Activated T-helper 1 cell treated with anti-CD3 and anti-CD28 coated beads, Interleukin-12 subunit alpha, Interleukin-12 subunit beta, Interleukin-2, Interleukin-4 antibody, amounts not matched to agents 30 ng/mL and 10 ng/mL and 1 ng/mL, durations not matched to agents 14 hours and 24 hours and 36 hours (primary cell): ENCODE measurements around the gene LRRC45. TPM values are rescaled to one million over a fixed set of nuclear protein-coding genes. Genes with fewer than 3 reads are reported as not detected.

Experiments
- DNase-seq: peaks from one replicate; pipeline ENCODE4 v3.0.0; 2021; ENCODE audit warnings: low spot score
- H3K27ac Mint-ChIP-seq: one replicate; pipeline ENCODE4 v1.8.0; 2021; ENCODE audit warnings: mild to moderate bottlenecking, mixed read lengths
- H3K27me3 Mint-ChIP-seq: one replicate; pipeline ENCODE4 v1.8.0; 2022; ENCODE audit warnings: mild to moderate bottlenecking, moderate library complexity, mixed read lengths; ENCODE audit not compliant: insufficient read depth
- H3K36me3 Mint-ChIP-seq: one replicate; pipeline ENCODE4 v1.8.0; 2021; ENCODE audit warnings: low read depth, mixed read lengths
- H3K4me1 Mint-ChIP-seq: one replicate; pipeline ENCODE4 v1.8.0; 2021; ENCODE audit warnings: low read depth, mixed read lengths
- H3K4me3 Mint-ChIP-seq: one replicate; pipeline ENCODE4 v1.8.0; 2021; ENCODE audit warnings: mild to moderate bottlenecking, moderate library complexity, mixed read lengths
- H3K9me3 Mint-ChIP-seq: one replicate; pipeline ENCODE4 v1.8.0; 2021; ENCODE audit warnings: mixed read lengths
- intact Hi-C: fragments of 100-400 bp; cut with micrococcal nuclease; formaldehyde crosslinking; loops from one replicate; pipeline ENCODE4 v1.15.1; 2024
- total RNA-seq: library from RNA; stranded (reverse); gene quantifications from 2 replicates; pipeline ENCODE4 v1.2.3, GENCODE V29; 2022

LRRC45 gene
- total RNA-seq, 1 donor from 2014 or later = 37.6 TPM

DNA sequence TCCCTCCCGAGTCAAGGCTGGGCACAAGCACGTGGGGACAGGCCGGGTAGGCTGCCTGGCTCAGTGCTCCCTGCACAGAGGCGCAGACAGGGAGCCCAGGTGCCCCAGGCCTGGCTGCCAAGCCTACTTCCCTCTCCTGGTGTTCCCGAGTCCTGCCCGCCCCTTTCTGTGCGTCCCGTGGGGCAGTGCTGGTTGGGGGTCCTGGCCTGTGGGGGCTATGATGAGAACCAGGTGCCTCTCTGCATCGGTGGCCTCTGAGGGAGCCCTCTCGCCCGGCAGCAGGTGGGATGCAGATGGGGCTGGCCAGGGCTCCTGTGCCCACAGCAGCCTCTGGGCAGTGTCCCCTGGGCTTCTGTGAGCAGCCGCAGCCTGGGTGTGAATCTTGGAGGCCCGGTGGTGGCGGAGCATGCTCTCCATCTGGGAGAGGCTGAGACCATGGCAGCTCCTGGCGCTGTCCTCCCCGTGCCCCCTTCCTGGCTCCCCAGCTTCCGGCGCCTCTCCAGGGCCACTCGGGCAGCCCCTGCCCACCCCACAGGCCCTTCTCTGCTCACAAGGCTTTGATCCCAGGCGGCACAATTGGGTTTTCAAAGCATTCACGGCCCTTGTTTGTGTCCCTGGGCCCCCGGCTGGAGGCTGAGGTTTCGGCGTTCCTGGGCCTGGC, 7.7 kb upstream of the LRRC45 start:
- no peaks in the 10 kb centered on the region for H3K27me3 Mint-ChIP-seq
- no peak overlapping the region for H3K4me3 Mint-ChIP-seq
- no peak overlapping the region for H3K27ac Mint-ChIP-seq
- no peaks in the 10 kb centered on the region for H3K9me3 Mint-ChIP-seq
- no peak for DNase-seq
- intact Hi-C loops = no loop called here
- no peaks in the 10 kb centered on the region for H3K4me1 Mint-ChIP-seq
- peaks cover 2% of the 10 kb centered on the region for H3K36me3 Mint-ChIP-seq

DNA sequence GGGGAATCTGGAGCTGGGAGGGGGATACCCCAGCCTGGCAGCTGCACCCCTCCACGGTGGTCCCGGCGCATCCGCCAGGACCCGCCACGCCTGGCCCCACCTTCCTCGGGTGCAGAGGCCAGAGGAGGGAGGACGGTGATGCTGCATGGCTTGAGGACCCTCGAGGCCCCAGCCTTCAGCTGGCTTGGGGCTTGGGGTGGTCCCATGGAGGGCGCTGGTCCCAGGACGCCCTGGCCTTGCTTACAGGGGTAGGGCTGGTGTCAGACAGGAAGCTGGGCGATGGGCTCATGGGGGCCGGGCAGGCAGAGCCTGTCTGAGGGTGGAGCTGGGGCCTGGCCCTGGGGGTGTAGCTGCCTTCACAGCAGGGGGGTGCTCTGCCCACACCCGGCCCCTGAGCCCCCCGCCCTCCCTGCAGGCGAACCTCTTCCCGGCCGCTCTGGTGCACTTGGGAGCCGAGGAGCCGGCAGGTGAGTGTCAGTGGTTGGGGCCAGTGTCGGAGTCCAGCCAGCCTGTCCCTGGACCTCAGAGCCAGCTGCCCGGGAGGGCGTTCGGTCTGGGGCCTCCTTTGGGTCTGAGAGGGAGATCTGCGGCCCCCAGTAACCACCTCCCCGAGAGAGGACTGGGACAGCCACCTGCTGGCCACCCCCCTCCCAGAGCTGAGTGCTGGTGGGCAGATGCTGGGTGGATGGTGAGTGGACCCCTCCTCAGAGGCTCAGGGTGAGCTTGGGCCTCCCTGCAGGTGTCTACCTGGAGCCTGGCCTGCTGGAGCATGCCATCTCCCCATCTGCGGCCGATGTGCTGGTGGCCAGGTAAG, 6.8 kb upstream of the LRRC45 start:
- Mint-ChIP-seq H3K27ac (no peak overlapping the region), H3K27me3 (no peaks in the 10 kb centered on the region), H3K4me1 (peaks cover 2% of the 10 kb centered on the region), H3K9me3 (no peaks in the 10 kb centered on the region), H3K4me3 (no peak overlapping the region), H3K36me3 (peaks cover 2% of the 10 kb centered on the region)
- intact Hi-C loops = no loop called here
- no peak for DNase-seq

DNA sequence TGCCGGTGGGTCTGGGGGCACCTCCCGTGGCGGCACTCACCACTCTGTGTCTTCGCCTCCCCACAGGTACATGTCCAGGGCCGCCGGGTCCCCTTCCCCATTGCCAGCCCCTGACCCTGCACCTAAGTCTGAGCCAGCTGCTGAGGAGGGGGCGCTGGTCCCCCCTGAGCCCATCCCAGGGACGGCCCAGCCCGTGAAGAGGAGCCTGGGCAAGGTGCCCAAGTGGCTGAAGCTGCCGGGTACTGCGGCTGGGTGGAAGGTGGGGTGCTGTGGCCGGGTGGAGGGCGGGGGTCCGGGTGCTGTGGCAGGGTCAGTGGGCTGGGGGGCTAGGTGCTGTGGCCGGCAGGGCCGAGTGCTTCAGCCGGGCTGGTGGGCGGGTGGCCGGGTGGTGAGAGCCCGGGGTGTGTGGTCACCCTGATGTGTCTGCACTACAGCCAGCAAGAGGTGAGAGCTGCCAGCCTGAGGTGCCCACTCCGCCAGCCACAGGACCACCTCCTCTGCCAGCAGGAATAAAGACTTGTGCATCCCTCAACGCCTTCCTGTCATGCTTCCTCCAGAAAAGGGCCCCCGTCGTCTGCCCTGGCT, 6.1 kb upstream of the LRRC45 start:
- Mint-ChIP-seq H3K27me3 (no peaks in the 10 kb centered on the region), H3K9me3 (no peaks in the 10 kb centered on the region), H3K27ac (no peak overlapping the region), H3K4me1 (peaks cover 9% of the 10 kb centered on the region), H3K4me3 (no peak overlapping the region), H3K36me3 (peaks cover 2% of the 10 kb centered on the region)
- intact Hi-C loops = no loop called here
- no peak for DNase-seq

DNA sequence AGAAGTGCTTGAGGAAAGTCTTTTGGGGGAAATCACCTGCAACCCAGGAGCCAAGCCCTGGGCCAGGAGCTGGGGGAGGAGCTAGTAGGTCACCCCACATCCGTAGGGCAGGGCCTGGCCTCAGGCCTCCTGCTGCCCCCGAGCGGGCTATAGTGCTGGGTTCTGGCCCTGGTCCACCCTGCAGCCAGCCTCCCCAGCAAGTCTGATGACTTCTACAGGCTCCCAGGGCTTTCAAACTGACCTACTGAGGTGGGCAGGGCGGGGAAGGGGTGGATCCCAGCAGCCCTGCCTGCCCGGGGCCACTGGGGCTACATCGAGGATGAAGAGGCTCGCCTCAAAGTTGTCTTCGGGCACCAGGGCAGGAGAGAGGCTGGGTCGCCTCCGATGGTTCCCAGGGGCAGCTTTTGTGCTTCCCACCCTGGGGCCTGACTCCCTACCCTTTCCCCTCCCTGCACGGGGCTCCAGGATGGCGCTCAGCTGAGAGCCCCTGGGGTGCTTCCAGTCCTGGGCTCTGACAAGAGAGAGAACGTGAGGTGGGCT, 5.4 kb upstream of the LRRC45 start:
- Mint-ChIP-seq H3K4me3 (no peak overlapping the region), H3K27ac (no peak overlapping the region), H3K36me3 (peaks cover 2% of the 10 kb centered on the region), H3K4me1 (peaks cover 9% of the 10 kb centered on the region), H3K9me3 (no peaks in the 10 kb centered on the region), H3K27me3 (no peaks in the 10 kb centered on the region)
- intact Hi-C loops = no loop called here
- no peak for DNase-seq

DNA sequence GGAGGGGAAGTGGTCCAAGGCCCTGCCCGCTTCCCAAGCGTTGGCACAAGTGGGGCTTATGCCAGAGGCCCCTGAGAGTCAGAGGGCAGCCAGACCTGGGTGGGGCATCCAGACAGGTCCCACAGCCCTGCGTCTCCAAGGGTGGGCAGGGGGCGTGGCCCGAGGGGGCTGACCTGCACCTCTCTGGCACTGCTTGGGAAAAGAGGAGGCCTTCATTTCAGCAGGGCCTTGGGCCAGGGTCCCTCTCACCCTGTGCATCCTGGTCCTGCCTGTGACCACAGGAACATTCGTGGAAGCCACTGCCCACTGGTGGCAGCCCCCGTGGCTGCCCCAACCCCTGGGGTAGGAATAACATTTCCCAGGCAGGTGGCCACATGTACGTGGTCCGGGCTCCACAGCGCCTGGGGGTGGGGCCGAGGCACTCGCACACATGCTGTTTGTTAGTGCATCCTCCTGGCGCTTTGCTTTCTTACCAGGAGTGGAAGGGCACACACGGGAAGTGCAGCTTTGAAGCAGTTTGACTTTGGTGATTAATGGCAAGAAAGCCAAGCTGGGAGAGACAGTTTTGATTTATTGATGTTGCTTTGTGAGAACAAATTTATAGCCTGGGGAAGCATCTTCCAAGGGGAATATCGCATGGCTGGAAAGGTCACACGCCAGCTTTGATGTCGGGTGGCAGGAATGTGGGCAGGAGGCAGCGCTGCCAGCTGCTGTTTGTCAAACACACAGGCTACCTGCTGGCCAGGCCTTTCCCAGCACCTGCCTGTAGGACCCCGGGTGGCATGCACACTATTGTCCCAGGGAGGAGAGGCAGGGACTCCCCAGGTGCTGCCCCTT, 4.7 kb upstream of the LRRC45 start:
- intact Hi-C loops = no loop called here
- Mint-ChIP-seq H3K36me3 (peaks cover 2% of the 10 kb centered on the region), H3K4me3 (no peak overlapping the region), H3K4me1 (peaks cover 9% of the 10 kb centered on the region), H3K27ac (no peak overlapping the region), H3K27me3 (no peaks in the 10 kb centered on the region), H3K9me3 (no peaks in the 10 kb centered on the region)
- DNase-seq = no peak

DNA sequence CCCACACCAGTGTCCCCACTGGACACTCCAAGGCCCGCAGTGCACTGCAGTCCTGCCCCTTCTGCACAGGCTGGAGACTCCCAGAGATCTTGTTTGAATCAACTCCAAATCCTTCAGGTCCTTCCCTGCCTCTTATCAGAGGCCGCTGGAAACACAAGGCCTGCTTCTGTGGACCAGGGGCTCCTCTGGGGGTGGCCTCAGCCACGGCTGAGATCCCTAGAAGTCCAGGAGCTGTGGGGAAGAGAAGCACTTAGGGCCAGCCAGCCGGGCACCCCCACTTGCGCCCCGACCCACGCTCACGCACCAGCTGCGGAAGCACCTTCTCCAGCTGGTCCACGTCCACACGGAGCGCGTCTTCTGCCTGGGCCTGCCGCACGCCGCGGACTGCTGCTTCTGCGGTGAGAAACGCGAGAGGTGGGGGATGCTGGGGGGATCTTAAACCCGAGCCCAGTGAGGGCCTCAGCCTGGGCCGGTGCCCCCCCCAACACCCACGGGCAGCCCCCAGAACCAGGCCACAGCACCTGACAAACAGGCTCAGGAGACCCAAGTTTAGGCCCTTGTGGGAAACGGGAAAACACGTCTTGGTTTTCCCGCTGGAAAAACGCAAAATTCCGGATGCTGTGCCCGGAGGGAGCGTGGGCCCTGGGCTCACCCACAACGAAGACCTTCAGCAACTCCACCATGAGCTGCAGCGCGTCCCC, 4.0 kb upstream of the LRRC45 start:
- H3K27ac Mint-ChIP-seq = no peak overlapping the region
- H3K9me3 Mint-ChIP-seq = no peaks in the 10 kb centered on the region
- H3K4me1 Mint-ChIP-seq = peaks cover 14% of the 10 kb centered on the region
- intact Hi-C loops = no loop called here
- H3K36me3 Mint-ChIP-seq = peaks cover 3% of the 10 kb centered on the region
- no peaks in the 10 kb centered on the region for H3K27me3 Mint-ChIP-seq
- no peak overlapping the region for H3K4me3 Mint-ChIP-seq
- no peak for DNase-seq

DNA sequence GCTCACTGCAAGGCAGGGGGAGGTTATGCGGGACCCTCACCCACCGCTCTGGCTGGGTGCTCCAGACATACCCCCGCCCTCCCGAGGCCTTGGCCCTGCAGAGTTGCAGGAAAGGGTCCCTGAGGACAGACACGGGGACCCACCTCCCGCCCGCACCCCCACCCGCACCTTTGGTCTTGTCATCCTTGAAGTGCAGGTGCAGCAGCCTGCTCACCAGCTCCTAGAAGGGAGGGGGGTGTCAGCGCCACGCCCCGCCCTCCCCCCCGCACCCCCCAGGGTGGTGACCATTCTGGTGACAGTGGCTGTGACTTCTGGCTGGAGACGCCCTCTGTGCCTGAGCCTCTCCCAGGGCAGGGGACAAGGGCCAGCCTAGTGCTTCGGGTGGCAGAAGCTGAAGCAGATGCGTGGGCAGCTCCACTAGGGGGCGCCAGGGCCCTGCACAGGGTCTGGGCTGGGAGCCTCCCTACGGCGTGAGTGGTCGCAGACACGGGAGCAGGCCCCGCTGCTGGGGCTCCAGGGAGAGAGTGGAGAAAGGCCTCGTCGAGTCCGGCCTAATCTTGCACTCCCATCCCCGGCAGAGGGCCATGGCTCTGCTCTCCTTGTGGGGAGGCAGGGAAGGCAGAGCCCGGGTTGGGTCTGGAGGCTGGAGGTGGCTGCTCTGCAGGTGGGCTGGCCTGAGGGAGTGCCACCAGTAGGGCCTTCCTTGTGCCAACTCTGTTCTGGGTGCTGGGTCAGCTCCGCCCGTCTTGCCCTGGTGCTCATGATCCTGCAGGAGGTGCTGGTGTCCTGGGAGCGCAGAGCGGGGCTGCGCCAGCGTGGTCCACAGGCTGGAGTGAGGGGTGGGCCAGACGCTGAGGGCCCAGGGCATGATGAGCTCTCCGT, 3.2 kb upstream of the LRRC45 start:
- H3K27me3 Mint-ChIP-seq = no peaks in the 10 kb centered on the region
- peaks cover 3% of the 10 kb centered on the region for H3K36me3 Mint-ChIP-seq
- H3K4me1 Mint-ChIP-seq = peaks cover 15% of the 10 kb centered on the region
- H3K9me3 Mint-ChIP-seq = no peaks in the 10 kb centered on the region
- H3K27ac Mint-ChIP-seq = no peak overlapping the region
- peak overlapping the region; percentile 30 for H3K4me3 Mint-ChIP-seq
- peak; percentile 57 for DNase-seq
- intact Hi-C loops = loop anchor here (1.0 to 10.0 kb wide), 4 partner anchors 47 to 308 kb away; partner anchors contain the start of genes DUS1L and SLC25A10

DNA sequence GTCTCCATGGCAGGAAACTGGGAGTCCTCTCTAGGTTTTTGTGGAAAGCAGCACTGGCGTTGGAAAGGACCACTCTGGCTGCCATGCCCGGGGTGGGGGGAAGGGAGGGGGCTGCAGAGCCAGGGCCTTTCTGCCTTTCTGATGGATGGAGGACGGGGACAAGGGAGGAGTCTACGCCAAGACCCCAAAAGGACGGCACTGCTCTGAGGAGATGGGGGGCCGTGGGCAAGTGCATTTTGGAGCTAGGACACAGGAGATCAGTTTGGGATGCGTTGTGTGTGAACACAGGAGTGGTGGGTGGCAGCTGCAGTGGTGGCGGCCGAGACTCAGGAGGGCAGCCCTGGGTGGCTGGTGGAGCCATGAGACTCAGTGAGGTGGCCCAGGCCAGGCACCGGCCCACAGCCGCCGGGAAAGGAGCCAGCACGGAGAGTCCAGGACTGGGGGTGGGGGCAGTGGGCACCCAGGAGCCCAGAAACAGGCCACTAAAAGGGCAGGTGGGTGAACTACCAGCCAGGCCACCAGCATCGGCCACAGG, 2.5 kb upstream of the LRRC45 start:
- Mint-ChIP-seq H3K27ac (no peak overlapping the region), H3K9me3 (no peaks in the 10 kb centered on the region), H3K36me3 (peaks cover 3% of the 10 kb centered on the region), H3K4me1 (peaks cover 15% of the 10 kb centered on the region), H3K4me3 (peak overlapping the region; percentile 30), H3K27me3 (no peaks in the 10 kb centered on the region)
- no peak for DNase-seq
- intact Hi-C loops = loop anchor here (1.0 to 10.0 kb wide), 4 partner anchors 47 to 308 kb away; partner anchors contain the start of genes DUS1L and SLC25A10

DNA sequence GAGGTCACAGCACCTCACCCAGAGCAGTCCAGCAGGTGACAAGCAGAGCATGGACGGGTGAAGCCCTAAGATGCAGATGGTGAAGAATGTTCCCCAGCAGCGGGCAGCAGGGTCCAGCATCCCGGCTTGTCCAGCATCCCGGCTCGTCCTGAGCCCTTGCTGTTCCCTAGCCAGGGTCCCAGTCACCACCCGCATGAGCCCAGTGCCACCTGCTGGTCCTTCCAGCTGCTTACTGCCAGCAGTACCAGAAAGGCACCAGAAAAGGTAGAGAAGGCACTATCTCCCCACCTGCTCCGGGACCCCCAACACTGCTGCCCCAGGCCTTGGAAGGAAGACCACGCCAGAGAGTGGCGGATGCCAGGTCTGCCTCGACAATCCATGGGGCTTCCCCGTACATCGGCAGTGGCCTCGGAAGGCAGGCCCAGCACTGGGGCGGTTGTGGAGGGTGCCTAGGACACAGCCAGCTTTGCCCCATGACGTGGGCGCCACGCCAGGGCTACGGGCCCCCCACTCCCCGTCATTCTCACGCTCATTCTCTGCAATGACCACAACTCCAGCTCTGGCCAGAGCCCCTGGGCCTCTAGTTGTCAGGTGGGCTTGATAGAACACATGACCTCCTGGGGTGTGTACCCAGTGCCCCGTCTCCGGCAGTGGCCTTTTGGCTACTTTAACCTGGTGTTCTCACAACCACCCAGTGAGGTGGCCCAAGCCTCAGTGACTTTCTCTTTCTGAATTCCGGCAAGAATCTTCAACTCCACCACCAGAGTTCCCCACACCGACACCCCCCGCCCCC, 1.8 kb upstream of the LRRC45 start:
- H3K9me3 Mint-ChIP-seq = no peaks in the 10 kb centered on the region

DNA sequence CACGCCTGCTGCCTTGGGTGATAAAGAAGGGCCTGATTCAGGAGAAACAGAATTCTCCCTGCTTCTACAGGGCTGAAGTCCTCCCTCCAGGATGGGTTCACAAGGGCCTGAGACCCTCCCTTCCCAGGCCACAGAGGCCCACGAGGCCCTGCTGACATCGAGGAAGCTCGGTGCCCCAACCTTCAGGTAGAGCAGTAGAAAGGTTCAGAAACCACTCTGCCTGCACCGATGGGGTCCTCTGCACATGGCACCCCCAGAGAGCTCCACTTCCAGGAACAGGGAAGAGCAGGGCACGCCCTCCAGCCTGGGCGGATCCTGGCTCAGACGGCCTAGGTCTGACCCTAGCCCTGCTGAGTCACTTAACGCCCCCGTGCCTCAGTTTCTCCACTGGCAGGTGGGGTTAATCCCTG, 1.2 kb upstream of the LRRC45 start:
- H3K27me3 Mint-ChIP-seq = no peaks in the 10 kb centered on the region
- peak overlapping the region; percentile 68 for H3K27ac Mint-ChIP-seq
- DNase-seq = no peak
- no peaks in the 10 kb centered on the region for H3K9me3 Mint-ChIP-seq
- H3K4me3 Mint-ChIP-seq = peak overlapping the region; percentile 90
- peaks cover 15% of the 10 kb centered on the region for H3K4me1 Mint-ChIP-seq
- intact Hi-C loops = loop anchor here (2.0 to 10.0 kb wide), 6 partner anchors 45 to 695 kb away; partner anchors contain the start of genes DUS1L, FN3KRP, MAFG and P4HB
- H3K36me3 Mint-ChIP-seq = peaks cover 3% of the 10 kb centered on the region

More for the DNA sequence above, 1.8 kb upstream of the LRRC45 start:
- H3K27me3 Mint-ChIP-seq = no peaks in the 10 kb centered on the region
- peak overlapping the region; percentile 90 for H3K4me3 Mint-ChIP-seq
- H3K36me3 Mint-ChIP-seq = peaks cover 3% of the 10 kb centered on the region
- DNase-seq = peak; percentile 31
- H3K4me1 Mint-ChIP-seq = peaks cover 15% of the 10 kb centered on the region
- intact Hi-C loops = loop anchor here (5.0 to 10.0 kb wide), 3 partner anchors 46 to 309 kb away; partner anchors contain the start of genes DUS1L and SLC25A10
- peak overlapping the region; percentile 68 for H3K27ac Mint-ChIP-seq
